GM12878 (cell line): ENCODE data around the gene PAXX. TPM values are rescaled to one million over a fixed set of nuclear protein-coding genes. Genes with fewer than 3 reads are reported as not detected.

Experiments used
- ATAC-seq: fragments of 200-7000 bp; cut with Tn5 transposase; 3 replicates; pipeline ENCODE4 v1.9.1; 2020; ENCODE audit warnings: mild to moderate bottlenecking, moderate library complexity
- BruUV-seq: library from RNA; stranded (reverse); fragments of 400-500 nt; replicated peaks from 2 replicates; lab custom pipeline; 2021; lab: Mats Ljungman, UMichigan
- CTCF ChIA-PET: fragments of 300-600 bp; sonication (Branson Sonifier 250); formaldehyde crosslinking; extraction: SDS; loops from one replicate; lab custom pipeline; 2021; ENCODE audit warnings: inconsistent platforms; lab: Yijun Ruan, JAX
- POLR2A ChIA-PET: fragments of 350-600 bp; formaldehyde crosslinking; extraction: SDS; loops from one replicate; lab custom pipeline; 2021; ENCODE audit warnings: inconsistent platforms; lab: Charles Lee
- RAD21 ChIA-PET: fragments of 300-600 bp; sonication (Branson Sonifier 250); formaldehyde crosslinking; loops from one replicate; lab custom pipeline; 2023; ENCODE audit warnings: antibody characterized with exemption; ENCODE audit not compliant: unreplicated experiment; lab: Charles Lee
- SMC1A ChIA-PET: fragments of 300-600 bp; sonication (Branson Sonifier 250); formaldehyde crosslinking; loops from one replicate; lab custom pipeline; 2023; ENCODE audit not compliant: unreplicated experiment, uncharacterized antibody; lab: Charles Lee
- DNase-seq: peaks from one replicate; pipeline ENCODE4 v3.0.0-alpha.2; 2011; ENCODE audit warnings: low read depth, low spot score
- FAIRE-seq: peaks from 3 replicates; lab custom pipeline; 2011; peaks lifted over from hg19 to GRCh38; lab: Jason Lieb, UNC
- H2AFZ ChIP-seq: 2 replicates; pipeline ENCODE4 v1.6.0; 2011; ENCODE audit warnings: low read depth, low read length, control low read depth; ENCODE audit not compliant: control insufficient read depth
- H3K27ac ChIP-seq: 2 replicates; pipeline ENCODE4 v1.5.1; 2011; ENCODE audit warnings: control low read depth; ENCODE audit not compliant: control insufficient read depth, insufficient read depth
- H3K27me3 ChIP-seq, 2 experiments: replicated peaks in 1 of 2; 2 replicates each; pipeline versions ENCODE4 v1.6.0 to v1.6.1; 2011; ENCODE audit warnings: low read length in 1 of 2; ENCODE audit not compliant: control insufficient read depth in 2 of 2, insufficient read depth in 2 of 2
- H3K36me3 ChIP-seq, 2 experiments: 2 replicates each; pipeline ENCODE4 v1.5.1; 2011; ENCODE audit warnings: low read length in 1 of 2; ENCODE audit not compliant: control insufficient read depth in 2 of 2, insufficient read depth in 2 of 2
- H3K4me1 ChIP-seq: 2 replicates; pipeline ENCODE4 v1.6.1; 2011; ENCODE audit warnings: mild to moderate bottlenecking, low read length, moderate library complexity, mixed read lengths; ENCODE audit not compliant: control insufficient read depth, insufficient read depth
- H3K4me2 ChIP-seq: 2 replicates; pipeline ENCODE4 v1.6.0; 2011; ENCODE audit warnings: control low read depth; ENCODE audit not compliant: control insufficient read depth, insufficient read depth
- H3K4me3 ChIP-seq: fragments of 200-600 bp; sonication (generic); 2 replicates; pipeline ENCODE4 v1.5.1; 2016
- H3K79me2 ChIP-seq: 2 replicates; pipeline ENCODE4 v1.6.0; 2011; ENCODE audit warnings: low read length; ENCODE audit not compliant: control insufficient read depth, insufficient read depth
- H3K9ac ChIP-seq: 2 replicates; pipeline ENCODE4 v1.8.0; 2011; ENCODE audit warnings: low read length, control low read depth, mixed read lengths; ENCODE audit not compliant: control insufficient read depth, insufficient read depth
- H3K9me3 ChIP-seq: replicated peaks from 3 replicates; pipeline ENCODE4 v1.5.1; 2011; ENCODE audit warnings: mild to moderate bottlenecking, low read length; ENCODE audit not compliant: control insufficient read depth, insufficient read depth
- H4K20me1 ChIP-seq: 2 replicates; pipeline ENCODE4 v1.6.0; 2011; ENCODE audit not compliant: control insufficient read depth, insufficient read depth
- CBX5 ChIP-seq: sonication (generic); IDR thresholded peaks from 2 replicates; pipeline ENCODE4 v1.6.1; 2016; ENCODE audit warnings: low read depth, moderate library complexity, mild to moderate bottlenecking, inconsistent platforms
- CREM ChIP-seq: IDR thresholded peaks from 2 replicates; pipeline ENCODE4 v1.6.1; 2014; ENCODE audit warnings: antibody characterized with exemption, low read depth
- E2F8 ChIP-seq: fragments of 450-650 bp; IDR thresholded peaks from 2 replicates; pipeline ENCODE4 v1.6.1; 2018; ENCODE audit warnings: mild to moderate bottlenecking, low read depth, moderate library complexity; ENCODE audit not compliant: partially characterized antibody
- FOXK2 ChIP-seq: fragments of 450-650 bp; IDR thresholded peaks from 2 replicates; pipeline ENCODE4 v1.6.1; 2017; ENCODE audit warnings: mild to moderate bottlenecking, moderate library complexity
- IRF4 ChIP-seq: IDR thresholded peaks from 2 replicates; pipeline ENCODE4 v1.6.1; 2011; ENCODE audit warnings: low read depth, low read length
- MYB ChIP-seq: fragments of 150-350 bp; IDR thresholded peaks from 2 replicates; pipeline ENCODE4 v1.6.1; 2014; ENCODE audit warnings: mild to moderate bottlenecking, low read depth, low read length, borderline replicate concordance
- PKNOX1 ChIP-seq: fragments of 450-650 bp; IDR thresholded peaks from 2 replicates; pipeline ENCODE4 v1.6.1; 2016; ENCODE audit warnings: mild to moderate bottlenecking
- POLR2AphosphoS5 ChIP-seq: IDR thresholded peaks from 2 replicates; pipeline ENCODE4 v1.6.1; 2011; ENCODE audit warnings: mild to moderate bottlenecking, low read length, inconsistent platforms
- SMC3 ChIP-seq: IDR thresholded peaks from 2 replicates; pipeline ENCODE4 v1.6.1; 2011; ENCODE audit warnings: low read length, improper control_type of control experiment, borderline replicate concordance
- SRF ChIP-seq, 2 experiments: IDR thresholded peaks; 2 replicates each; pipeline ENCODE4 v1.6.1; 2011; ENCODE audit warnings: low read depth in 2 of 2, low read length in 2 of 2, mild to moderate bottlenecking in 1 of 2, moderate library complexity in 1 of 2
- STAT1 ChIP-seq: fragments of 450-650 bp; conservative IDR thresholded peaks from 2 replicates; pipeline ENCODE4 v1.6.1; 2014; ENCODE audit warnings: antibody characterized with exemption, mild to moderate bottlenecking
- SUPT20H ChIP-seq: IDR thresholded peaks from 2 replicates; pipeline ENCODE4 v1.6.1; 2011; ENCODE audit warnings: low read depth, mild to moderate bottlenecking, low read length, moderate library complexity, borderline replicate concordance; ENCODE audit not compliant: control insufficient read depth
- USF1 ChIP-seq: IDR thresholded peaks from 2 replicates; pipeline ENCODE4 v1.6.1; 2011; ENCODE audit warnings: borderline replicate concordance, low read depth, mild to moderate bottlenecking, moderate library complexity, mixed read lengths, low read length; ENCODE audit not compliant: insufficient read depth; ENCODE audit errors: extremely low read length
- ZNF24 ChIP-seq: fragments of 450-650 bp; IDR thresholded peaks from 2 replicates; pipeline ENCODE4 v1.6.1; 2017; ENCODE audit warnings: antibody characterized with exemption, mild to moderate bottlenecking
- ZNF274 ChIP-seq: IDR thresholded peaks from one replicate; pipeline ENCODE4 v1.8.0; 2011; ENCODE audit not compliant: insufficient read length, insufficient read depth
- ZSCAN29 ChIP-seq: fragments of 450-650 bp; IDR thresholded peaks from 2 replicates; pipeline ENCODE4 v1.6.1; 2017; ENCODE audit warnings: mild to moderate bottlenecking, moderate library complexity
- WGBS: methylation state at CpG from one replicate; pipeline ENCODE4 v1.1.6; 2016; ENCODE audit warnings: low lambda C conversion rate; ENCODE audit not compliant: insufficient replicate concordance, insufficient coverage; ENCODE audit errors: missing lambda C conversion rate; 5-methylcytosine and 5-hydroxymethylcytosine counted together
- in situ Hi-C: fragments of 300-500 bp; cut with MboI; formaldehyde crosslinking; loops from 9 replicates; pipeline ENCODE4 v1.14.3; 2018; ENCODE audit warnings: mixed read lengths
- intact Hi-C: fragments of 100-400 bp; cut with micrococcal nuclease; formaldehyde crosslinking; loops from one replicate; pipeline ENCODE4 v1.14.2; 2022; ENCODE audit not compliant: unreplicated experiment
- polyA plus RNA-seq, 11 experiments: library from polyadenylated mRNA; depleted of rRNA in 4 of 11; unstranded in 6 of 11; stranded (reverse) in 5 of 11; fragments of >200 nt; fragmentation: Nextera tagmentation in 4 of 11; fragmentation: Illumina TruSeq in 1 of 11; extraction: Ambion mirVana in 4 of 11; extraction: Trizol in 1 of 11; gene quantifications; 1 replicate in 1 of 11; 2 replicates in 10 of 11; pipeline versions ENCODE4 v1.2.1 to v1.2.3, GENCODE V29; 2011 to 2016; ENCODE audit warnings: inconsistent platforms in 2 of 11, missing spikeins in 2 of 11, low read depth in 1 of 11
- total RNA-seq, 4 experiments: library from RNA; depleted of rRNA in 3 of 4; stranded (reverse); fragments of >200 nt in 3 of 4; fragmentation: Illumina TruSeq in 1 of 4; extraction: Trizol in 1 of 4; gene quantifications; 2 replicates each; pipeline versions ENCODE4 v1.2.1 to v1.2.3, GENCODE V29; 2013 to 2021

The PAXX gene
- total and polyA plus RNA-seq, 10 of the 15 experiments (the other 5 are each of a cell fraction or from before 2014, with no cell fraction given), result 0.18 to 60.6 (median 29.5) TPM

DNA sequence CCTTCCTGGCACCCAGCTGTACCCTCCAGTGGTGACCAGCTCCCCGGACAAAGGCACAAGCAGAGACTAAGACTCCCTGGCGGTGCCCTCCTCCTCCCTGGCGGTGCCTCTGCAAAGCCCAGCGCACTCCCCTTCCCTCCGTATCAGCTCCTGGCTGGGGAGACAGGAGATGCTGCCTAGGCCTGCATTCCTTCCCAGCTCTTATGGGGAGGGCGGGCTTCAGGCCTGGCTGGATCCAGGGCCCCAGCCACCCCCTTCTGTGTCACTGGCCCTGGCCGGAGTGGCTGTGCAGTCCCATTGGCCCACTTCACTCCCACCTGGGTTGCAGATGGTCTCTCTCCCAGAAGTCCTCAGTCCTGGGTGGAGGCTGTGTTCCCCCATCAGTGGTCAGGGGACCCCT lies 33.7 kb upstream of the PAXX start (continued):
- TF ChIP-seq ZNF274, result no peak
- TF ChIP-seq, all 136 proteins: peak for 0

DNA sequence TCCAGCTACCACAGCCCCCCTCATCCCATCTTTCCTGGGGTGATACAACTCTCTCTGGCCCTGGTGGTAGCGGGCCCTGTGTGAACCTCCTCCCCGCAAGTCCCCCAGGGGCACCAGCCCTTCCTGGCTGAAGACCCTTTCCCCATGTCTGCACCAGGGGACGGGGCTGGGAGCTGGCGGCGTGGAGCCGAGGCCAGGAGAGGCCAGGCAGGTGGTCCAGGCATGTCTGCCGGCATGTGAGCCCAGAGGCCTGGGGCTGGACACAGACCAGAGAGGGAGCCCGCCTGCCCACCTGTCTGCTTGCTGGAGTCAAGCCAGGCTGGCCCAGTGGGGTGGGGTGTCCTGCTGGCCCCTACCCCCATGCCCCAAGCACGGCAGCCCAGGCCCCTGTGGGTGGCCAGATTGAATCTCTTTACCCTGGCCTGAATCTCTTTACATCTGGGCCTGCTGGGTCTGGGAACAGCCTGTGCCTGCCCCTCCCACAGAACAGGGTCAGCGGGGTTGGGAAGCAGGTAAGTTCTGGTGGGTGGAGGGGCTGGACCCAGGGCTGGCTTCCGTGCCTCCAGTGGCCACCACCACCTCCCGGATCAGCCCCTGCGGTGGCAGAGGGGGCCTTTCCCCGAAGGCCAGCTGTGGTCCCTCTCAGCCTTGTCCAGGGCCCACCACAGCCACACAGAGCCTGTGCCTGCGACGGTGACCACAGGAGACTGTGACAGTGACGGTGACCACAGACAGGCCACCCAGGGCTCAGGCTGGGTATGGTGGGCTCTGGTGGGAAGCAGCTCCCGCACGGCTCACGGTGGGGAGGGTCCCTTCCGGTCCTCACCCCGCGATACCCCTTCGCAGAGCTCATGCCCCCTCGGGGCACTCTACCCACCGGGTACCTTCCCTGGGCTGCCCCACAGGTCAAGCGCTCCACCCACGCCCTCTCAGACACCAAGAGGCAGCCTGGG lies 33.0 kb upstream of the PAXX start:
- no peak for FAIRE-seq

More for the DNA sequence above, 33.0 kb upstream of the PAXX start:
- BruUV-seq, result no TSS peak
- H3K27ac ChIP-seq, result no peak overlapping the region
- TF ChIP-seq POLR2AphosphoS5, result no peak
- no peak for TF ChIP-seq CBX5
- no peak for TF ChIP-seq ZSCAN29
- no peak for TF ChIP-seq ZNF24
- no peak for TF ChIP-seq SRF (IDR thresholded peaks at IDR 0.05; ENCODE audit: low read depth in 2 of 2, low read length in 2 of 2)
- TF ChIP-seq FOXK2, result no peak
- TF ChIP-seq PKNOX1, result no peak
- no peak for TF ChIP-seq MYB
- TF ChIP-seq USF1, result no peak
- TF ChIP-seq E2F8, result no peak
- TF ChIP-seq SUPT20H, result no peak
- no peak for TF ChIP-seq SMC3
- TF ChIP-seq STAT1, result no peak
- TF ChIP-seq IRF4, result no peak
- no peak for TF ChIP-seq CREM
- H3K9ac ChIP-seq, result no peak overlapping the region
- no peaks in the 10 kb centered on the region for H3K79me2 ChIP-seq
- ChIA-PET RAD21 (interaction anchor here (1.3 kb wide), 1 partner anchor 11 kb away, joined by 3 read pairs; no protein-coding TSS in a partner anchor), POLR2A (interaction anchor here (0.6 kb wide), 1 partner anchor 110 kb away, joined by 4 read pairs; no protein-coding TSS in a partner anchor), SMC1A (no interaction called here), CTCF (no interaction called here)
- H3K4me3 ChIP-seq, result no peak overlapping the region
- no peaks in the 10 kb centered on the region for H3K4me1 ChIP-seq
- in situ Hi-C loops, result no loop called here
- H3K4me2 ChIP-seq, result no peak overlapping the region
- no peaks in the 10 kb centered on the region for H3K36me3 ChIP-seq
- intact Hi-C loops, result no loop called here
- no peaks in the 10 kb centered on the region for H3K9me3 ChIP-seq
- DNase-seq (no peak), ATAC-seq (no peak)
- H4K20me1 ChIP-seq, result no peaks in the 10 kb centered on the region
- 53% methylated on average over 27 of the region's 28 CpGs for WGBS
- H3K27me3 ChIP-seq, result no peaks in the 10 kb centered on the region
- H2AFZ ChIP-seq, result no peak overlapping the region
